SU-DHL-6 (cell line): ENCODE data around the gene FBXO44.
"Not testable (repeated sequence)": the region's sequence is repeated elsewhere in the genome, so short reads cannot be mapped to it uniquely, and the experiment has no call there.

Experiments used
- H2AFZ ChIP-seq: fragments of 200-600 bp; sonication (generic); 2 replicates; pipeline ENCODE4 v1.6.1; 2014; ENCODE audit warnings: low read depth, mild to moderate bottlenecking, moderate library complexity, mixed read lengths, antibody characterized with exemption, low read length; ENCODE audit not compliant: severe bottlenecking
- H3F3A ChIP-seq: fragments of 200-600 bp; shearing (Covaris generic); 2 replicates; pipeline ENCODE4 v1.6.0; 2016; ENCODE audit warnings: antibody characterized with exemption, mild to moderate bottlenecking; ENCODE audit not compliant: insufficient read depth
- H3K27ac ChIP-seq: fragments of 200-600 bp; sonication (generic); 2 replicates; pipeline ENCODE4 v1.5.1; 2016; ENCODE audit warnings: low read depth, mild to moderate bottlenecking, low read length, moderate library complexity, mixed read lengths
- H3K27me3 ChIP-seq: fragments of 200-600 bp; sonication (generic), shearing (Covaris generic); 2 replicates; pipeline ENCODE4 v1.6.0; 2014; ENCODE audit warnings: mild to moderate bottlenecking, low read length
- H3K36me3 ChIP-seq: fragments of 200-600 bp; sonication (generic); 2 replicates; pipeline ENCODE4 v1.6.1; 2014; ENCODE audit warnings: mild to moderate bottlenecking, low read length, mixed read lengths
- H3K4me2 ChIP-seq: fragments of 300-600, 200-600 bp; shearing (Covaris generic), sonication (generic); 2 replicates; pipeline ENCODE4 v1.6.0; 2014; ENCODE audit warnings: low read length, low read depth, mild to moderate bottlenecking; ENCODE audit not compliant: poor library complexity, severe bottlenecking
- H3K4me3 ChIP-seq: fragments of 200-600 bp; sonication (generic); 2 replicates; pipeline ENCODE4 v1.5.1; 2014; ENCODE audit warnings: antibody characterized with exemption, low read length, mild to moderate bottlenecking, mixed read lengths; ENCODE audit not compliant: insufficient read depth, poor library complexity, severe bottlenecking
- H3K79me2 ChIP-seq: fragments of 200-600 bp; sonication (generic); 2 replicates; pipeline ENCODE4 v1.6.1; 2014; ENCODE audit warnings: mild to moderate bottlenecking, low read length, moderate library complexity; ENCODE audit not compliant: insufficient read depth
- H3K9ac ChIP-seq: fragments of 200-600 bp; sonication (generic); 2 replicates; pipeline ENCODE4 v1.7.0; 2014; ENCODE audit warnings: mild to moderate bottlenecking, low read length
- H3K9me2 ChIP-seq: fragments of 200-600 bp; sonication (generic); replicated peaks from 2 replicates; pipeline ENCODE4 v1.6.1; 2014; ENCODE audit warnings: low read length; ENCODE audit not compliant: insufficient read depth
- H3K9me3 ChIP-seq: fragments of 200-600 bp; sonication (generic); 2 replicates; pipeline ENCODE4 v1.6.1; 2014; ENCODE audit warnings: low read length, mixed read lengths; ENCODE audit not compliant: insufficient read depth
- H4K20me1 ChIP-seq: fragments of 200-600 bp; sonication (generic); 2 replicates; pipeline ENCODE4 v1.6.1; 2014; ENCODE audit warnings: low read depth, mild to moderate bottlenecking, antibody characterized with exemption, low read length, moderate library complexity, mixed read lengths
- CTCF ChIP-seq: fragments of 200-600 bp; sonication (generic); IDR thresholded peaks from one replicate; pipeline ENCODE4 v1.5.1; 2017; ENCODE audit warnings: antibody characterized with exemption, mild to moderate bottlenecking, low read length, moderate library complexity; ENCODE audit not compliant: insufficient read depth, poor library complexity, severe bottlenecking
- EZH2phosphoT487 ChIP-seq: fragments of 200-600 bp; sonication (generic), shearing (Covaris generic); conservative IDR thresholded peaks from 2 replicates; pipeline ENCODE4 v1.6.1; 2018; ENCODE audit warnings: mild to moderate bottlenecking, antibody characterized with exemption, low read length, moderate library complexity, mixed read lengths

The FBXO44 gene, protein sequence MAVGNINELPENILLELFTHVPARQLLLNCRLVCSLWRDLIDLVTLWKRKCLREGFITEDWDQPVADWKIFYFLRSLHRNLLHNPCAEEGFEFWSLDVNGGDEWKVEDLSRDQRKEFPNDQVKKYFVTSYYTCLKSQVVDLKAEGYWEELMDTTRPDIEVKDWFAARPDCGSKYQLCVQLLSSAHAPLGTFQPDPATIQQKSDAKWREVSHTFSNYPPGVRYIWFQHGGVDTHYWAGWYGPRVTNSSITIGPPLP

DNA sequence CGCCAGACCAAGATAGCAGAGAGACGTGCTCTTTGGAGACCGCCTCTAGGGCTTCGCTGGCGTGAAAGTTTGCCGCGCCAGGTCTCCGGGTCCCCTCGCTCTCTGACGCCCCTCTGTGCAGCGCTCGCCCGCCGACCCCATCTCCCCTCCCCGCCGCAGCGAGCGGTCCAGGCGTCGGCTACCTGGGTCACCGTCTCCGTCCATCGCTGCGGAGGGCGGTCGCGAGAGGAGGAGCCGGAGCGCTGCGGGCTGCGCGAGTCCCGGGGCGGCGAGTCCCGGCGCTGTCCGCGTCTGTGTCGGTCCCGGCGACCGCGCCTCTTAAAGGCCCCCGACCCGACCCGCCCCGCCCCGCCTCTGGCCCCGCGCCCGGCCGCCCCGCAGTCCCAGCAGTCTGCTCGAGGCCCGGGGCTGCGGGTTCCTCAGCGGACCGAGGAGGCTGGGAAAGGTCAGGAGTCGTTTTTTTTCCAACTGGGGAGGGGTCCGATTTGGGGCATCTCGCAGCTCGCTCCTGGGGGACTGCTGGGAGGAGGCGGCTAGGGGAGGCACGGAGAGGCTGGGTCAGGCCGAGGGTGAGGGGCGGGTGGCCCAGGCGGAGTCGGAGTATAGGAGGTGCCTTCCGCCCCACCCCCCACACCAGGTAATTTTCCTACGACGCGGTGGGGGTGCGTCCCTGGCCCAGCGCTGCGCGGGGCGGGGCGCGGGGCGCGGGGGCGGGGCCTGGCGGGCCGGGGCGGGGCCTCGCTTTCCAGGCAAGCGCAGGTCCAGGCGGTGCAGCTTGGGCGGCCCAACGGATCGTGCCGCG is at the start of gene FBXO44, which contains the start of gene FBXO2:
Gene FBXO44, plus strand, starts transcription at position 741 of the 802 bp plus-strand sequence. CDS start 959 bp downstream, outside the sequence.
Gene FBXO2, minus strand, starts transcription at position 293 of the 802 bp plus-strand sequence. Its CDS starts 89 bp downstream, at position 204.
- Histone ChIP-seq H3F3A (no peaks in the 10 kb centered on the region), H3K27me3 (no peaks in the 10 kb centered on the region), H4K20me1 (no peaks in the 10 kb centered on the region), H3K27ac (no peak within 1 kb of the TSS), H3K9ac (no peak within 1 kb of the TSS), H3K36me3 (no peaks in the 10 kb centered on the region), H3K9me2 (no peaks in the 10 kb centered on the region), H3K9me3 (no peaks in the 10 kb centered on the region), H3K79me2 (no peaks in the 10 kb centered on the region), H3K4me3 (no peak within 1 kb of the TSS), H2AFZ (no peak within 1 kb of the TSS), H3K4me2 (peak within 1 kb of the TSS; percentile 31)
- no peak for TF ChIP-seq CTCF
- TF ChIP-seq EZH2phosphoT487: no peak

GRCh38 chr1:11606775-11607174 is 47.9 kb upstream of the FBXO44 start:
- Histone ChIP-seq H4K20me1 (no peaks in the 10 kb centered on the region), H3K27ac (no peak overlapping the region), H3K79me2 (no peaks in the 10 kb centered on the region), H3K9me3 (no peaks in the 10 kb centered on the region), H3K4me3 (no peak overlapping the region), H3K4me2 (no peak overlapping the region), H3K9ac (no peak overlapping the region), H3K9me2 (no peaks in the 10 kb centered on the region), H3F3A (no peaks in the 10 kb centered on the region), H3K27me3 (no peaks in the 10 kb centered on the region), H2AFZ (no peak overlapping the region), H3K36me3 (no peaks in the 10 kb centered on the region)
- no peak for TF ChIP-seq EZH2phosphoT487
- TF ChIP-seq CTCF: no peak

DNA sequence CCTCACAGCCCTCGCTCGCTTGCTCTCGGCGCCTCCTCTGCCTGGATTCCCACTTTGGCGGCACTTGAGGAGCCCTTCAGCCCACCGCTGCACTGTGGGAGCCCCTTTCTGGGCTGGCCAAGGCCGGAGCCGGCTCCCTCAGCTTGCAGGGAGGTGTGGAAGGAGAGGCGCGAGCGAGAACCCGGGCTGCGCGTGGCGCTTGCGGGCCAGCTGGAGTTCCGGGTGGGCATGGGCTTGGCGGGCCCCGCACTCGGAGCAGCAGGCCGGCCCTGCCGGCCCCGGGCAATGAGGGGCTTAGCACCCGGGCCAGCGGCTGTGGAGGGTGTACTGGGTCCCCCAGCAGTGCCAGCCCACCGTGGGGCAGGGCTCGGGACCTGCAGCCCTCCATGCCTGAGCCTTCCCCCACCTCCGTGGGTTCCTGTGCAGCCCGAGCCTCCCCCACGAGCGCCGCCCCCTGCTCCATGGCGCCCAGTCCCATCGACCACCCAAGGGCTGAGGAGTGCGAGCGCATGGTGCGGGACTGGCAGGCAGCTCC is 46.0 kb upstream of the FBXO44 start:
- not testable (repeated sequence) for H3K27me3 ChIP-seq, H3K36me3 ChIP-seq, H3K79me2 ChIP-seq, H3K9me3 ChIP-seq, H3K9ac ChIP-seq, H3K9me2 ChIP-seq, H3K4me3 ChIP-seq, H2AFZ ChIP-seq, H3F3A ChIP-seq, H3K27ac ChIP-seq, H3K4me2 ChIP-seq, H4K20me1 ChIP-seq

DNA sequence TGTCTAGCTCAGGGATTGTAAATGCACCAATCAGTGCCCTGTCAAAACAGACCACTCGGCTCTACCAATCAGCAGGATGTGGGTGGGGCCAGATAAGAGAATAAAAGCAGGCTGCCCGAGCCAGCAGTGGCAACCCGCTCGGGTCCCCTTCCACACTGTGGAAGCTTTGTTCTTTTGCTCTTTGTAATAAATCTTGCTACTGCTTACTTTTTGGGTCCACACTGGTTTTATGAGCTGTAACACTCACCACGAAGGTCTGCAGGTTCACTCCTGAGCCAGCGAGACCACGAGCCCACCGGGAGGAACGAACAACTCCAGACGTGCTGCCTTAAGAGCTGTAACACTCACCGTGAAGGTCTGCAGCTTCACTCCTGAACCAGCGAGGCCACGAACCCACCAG is 45.3 kb upstream of the FBXO44 start:
- not testable (repeated sequence) for H3K36me3 ChIP-seq, H4K20me1 ChIP-seq, H3K9me3 ChIP-seq, H3K27ac ChIP-seq, H2AFZ ChIP-seq, H3K9me2 ChIP-seq, H3K9ac ChIP-seq, H3K79me2 ChIP-seq, H3K4me2 ChIP-seq, H3K27me3 ChIP-seq, H3F3A ChIP-seq, H3K4me3 ChIP-seq
